Measurements from ENCODE around the gene CAVIN1.

- TF ChIP-seq CTCF (IDR thresholded peaks at IDR 0.05): no peak
- TF ChIP-seq POLR2A (IDR thresholded peaks at IDR 0.05): no peak
Observed at GRCh38 chr17:42453439-42453838, 30.4 kb upstream of the CAVIN1 start.
